Tibial nerve (tissue), 4 donors: ENCODE results near the gene COL27A1. TPM values are rescaled to one million over a fixed set of nuclear protein-coding genes. Genes with fewer than 3 reads are reported as not detected.

Experiments
- DNase-seq, 2 donors: peaks; one replicate each; pipeline ENCODE4 v3.0.0-alpha.2; 2019; ENCODE audit warnings: low spot score in 2 of 2
- H3K27ac ChIP-seq, 4 donors: fragments of 200-600 bp; sonication (generic) in 3 of 4; one replicate each; pipeline ENCODE4 v1.5.1; 2017 to 2019; ENCODE audit warnings: mild to moderate bottlenecking in 1 of 4
- H3K27me3 ChIP-seq, 2 donors: fragments of 200-600 bp; sonication (generic) in 1 of 2; one replicate each; pipeline versions ENCODE4 v1.5.1 to v1.6.0; 2017 to 2019
- H3K36me3 ChIP-seq, 3 donors: fragments of 200-600 bp; sonication (generic); one replicate each; pipeline ENCODE4 v1.5.1; 2018 to 2019
- H3K4me1 ChIP-seq, 4 donors: fragments of 200-600 bp; sonication (generic) in 3 of 4; one replicate each; pipeline ENCODE4 v1.5.1; 2017 to 2019
- H3K4me3 ChIP-seq, 4 donors: fragments of 200-600 bp; sonication (generic) in 3 of 4; one replicate each; pipeline ENCODE4 v1.5.1; 2017 to 2019; ENCODE audit warnings: mild to moderate bottlenecking in 1 of 4, moderate library complexity in 1 of 4
- H3K9me3 ChIP-seq, 4 donors: fragments of 200-600 bp; sonication (generic) in 3 of 4; one replicate each; pipeline ENCODE4 v1.5.1; 2017 to 2019
- EP300 ChIP-seq, 2 donors: sonication (generic); formaldehyde crosslinking; IDR thresholded peaks; one replicate each; pipeline ENCODE4 v1.6.1; 2017; ENCODE audit warnings: antibody characterized with exemption in 2 of 2, mild to moderate bottlenecking in 1 of 2
- POLR2A ChIP-seq, 2 donors: fragments of 450-650 bp; IDR thresholded peaks; one replicate each; pipeline ENCODE4 v1.6.1; 2017; ENCODE audit warnings: antibody characterized with exemption in 2 of 2, mild to moderate bottlenecking in 2 of 2, moderate library complexity in 2 of 2
- WGBS, 2 donors: methylation state at CpG; one replicate each; pipeline ENCODE4 v1.1.5; 2018; 5-methylcytosine and 5-hydroxymethylcytosine counted together
- total RNA-seq, 4 donors: library from RNA; depleted of rRNA; stranded (reverse); fragments of >200 nt; gene quantifications; one replicate each; pipeline ENCODE4 v1.1.0, GENCODE V29; 2016
- TF ChIP-seq, protein P1 (sequence below), 5 experiments: fragments of 200-600 bp in 3 of 5; fragments of 450-650 bp in 2 of 5; sonication (generic) in 3 of 5; IDR thresholded peaks; one replicate each; pipeline ENCODE4 v1.5.1; 2016 to 2019; ENCODE audit warnings: antibody characterized with exemption in 5 of 5, mild to moderate bottlenecking in 3 of 5, moderate library complexity in 2 of 5

COL27A1 gene
- total RNA-seq, 4 donors from 2014 or later = 14.9 to 55.8 (median 27.7) TPM

GRCh38 chr9:114309096-114309495 is 153.8 kb downstream of the COL27A1 start:
- Histone ChIP-seq H3K27ac (no peak overlapping the region), H3K36me3 (peaks cover 0 to 61% (median 0%) of the 10 kb centered on the region in 3 donors), H3K27me3 (no peaks in the 10 kb centered on the region), H3K4me3 (no peak overlapping the region), H3K9me3 (no peaks in the 10 kb centered on the region), H3K4me1 (peaks cover 0 to 7% (median 0%) of the 10 kb centered on the region in 4 donors)
- no peak for DNase-seq
- WGBS, 2 donors = 90 to 93% methylated on average over 13 of the region's 13 CpGs
- TF ChIP-seq, protein P1, sequence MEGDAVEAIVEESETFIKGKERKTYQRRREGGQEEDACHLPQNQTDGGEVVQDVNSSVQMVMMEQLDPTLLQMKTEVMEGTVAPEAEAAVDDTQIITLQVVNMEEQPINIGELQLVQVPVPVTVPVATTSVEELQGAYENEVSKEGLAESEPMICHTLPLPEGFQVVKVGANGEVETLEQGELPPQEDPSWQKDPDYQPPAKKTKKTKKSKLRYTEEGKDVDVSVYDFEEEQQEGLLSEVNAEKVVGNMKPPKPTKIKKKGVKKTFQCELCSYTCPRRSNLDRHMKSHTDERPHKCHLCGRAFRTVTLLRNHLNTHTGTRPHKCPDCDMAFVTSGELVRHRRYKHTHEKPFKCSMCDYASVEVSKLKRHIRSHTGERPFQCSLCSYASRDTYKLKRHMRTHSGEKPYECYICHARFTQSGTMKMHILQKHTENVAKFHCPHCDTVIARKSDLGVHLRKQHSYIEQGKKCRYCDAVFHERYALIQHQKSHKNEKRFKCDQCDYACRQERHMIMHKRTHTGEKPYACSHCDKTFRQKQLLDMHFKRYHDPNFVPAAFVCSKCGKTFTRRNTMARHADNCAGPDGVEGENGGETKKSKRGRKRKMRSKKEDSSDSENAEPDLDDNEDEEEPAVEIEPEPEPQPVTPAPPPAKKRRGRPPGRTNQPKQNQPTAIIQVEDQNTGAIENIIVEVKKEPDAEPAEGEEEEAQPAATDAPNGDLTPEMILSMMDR (IDR thresholded peaks at IDR 0.05) = no peak
- TF ChIP-seq EP300 (IDR thresholded peaks at IDR 0.05) (no peak), POLR2A (IDR thresholded peaks at IDR 0.05) (no peak)

GRCh38 chr9:114310471-114311450 is 155.4 kb downstream of the COL27A1 start:
- H3K27ac ChIP-seq = no peak overlapping the region
- H3K4me3 ChIP-seq = no peak overlapping the region
- no peak for DNase-seq
- peaks cover 0 to 61% (median 0%) of the 10 kb centered on the region in 3 donors for H3K36me3 ChIP-seq
- TF ChIP-seq POLR2A (IDR thresholded peaks at IDR 0.05) (no peak), EP300 (IDR thresholded peaks at IDR 0.05) (no peak)
- TF ChIP-seq, protein P1 (IDR thresholded peaks at IDR 0.05) = no peak
- no peaks in the 10 kb centered on the region for H3K9me3 ChIP-seq
- WGBS, 2 donors = 85 to 86% methylated on average over 22 of the region's 22 CpGs
- no peaks in the 10 kb centered on the region for H3K27me3 ChIP-seq
- H3K4me1 ChIP-seq = peaks cover 0 to under 1% (median 0%) of the 10 kb centered on the region in 4 donors

- H3K27me3 ChIP-seq = no peaks in the 10 kb centered on the region
- peaks cover 0 to 54% (median 0%) of the 10 kb centered on the region in 3 donors for H3K36me3 ChIP-seq
- DNase-seq = no peak
- TF ChIP-seq EP300 (IDR thresholded peaks at IDR 0.05) = no peak
- TF ChIP-seq, protein P1 (IDR thresholded peaks at IDR 0.05) = no peak
- TF ChIP-seq POLR2A (IDR thresholded peaks at IDR 0.05) = no peak
- no peaks in the 10 kb centered on the region for H3K4me1 ChIP-seq
- H3K9me3 ChIP-seq = no peaks in the 10 kb centered on the region
- WGBS, 2 donors = 89 to 90% methylated on average over 28 of the region's 28 CpGs
- no peak overlapping the region for H3K27ac ChIP-seq
- no peak overlapping the region for H3K4me3 ChIP-seq
Measured at GRCh38 chr9:114311571-114312512, 156.5 kb downstream of the COL27A1 start.

DNA sequence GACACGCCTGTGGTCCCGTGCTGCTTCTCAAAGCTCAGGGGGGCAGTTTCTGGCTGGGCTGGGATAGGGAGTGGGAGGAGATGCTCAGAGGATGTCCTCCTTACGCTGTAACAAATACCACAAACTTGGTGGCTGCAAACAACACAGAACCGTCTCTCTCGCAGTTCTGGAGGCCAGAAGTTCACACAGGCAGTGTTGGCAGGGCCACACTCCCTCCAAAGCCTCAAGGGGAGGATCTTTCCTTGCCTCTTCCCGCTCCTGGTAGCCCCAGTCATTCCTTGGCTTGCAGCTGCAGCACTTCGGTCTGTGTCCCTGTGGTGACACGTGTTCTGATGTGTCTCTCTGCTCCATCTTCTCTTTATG is 157.2 kb downstream of the COL27A1 start:
- DNase-seq = no peak
- no peaks in the 10 kb centered on the region for H3K9me3 ChIP-seq
- H3K4me3 ChIP-seq = no peak overlapping the region
- TF ChIP-seq, protein P1 (IDR thresholded peaks at IDR 0.05) = no peak
- TF ChIP-seq EP300 (IDR thresholded peaks at IDR 0.05) = no peak
- TF ChIP-seq POLR2A (IDR thresholded peaks at IDR 0.05) = no peak
- H3K36me3 ChIP-seq = peaks cover 0 to 48% (median 0%) of the 10 kb centered on the region in 3 donors
- no peak overlapping the region for H3K27ac ChIP-seq
- no peaks in the 10 kb centered on the region for H3K27me3 ChIP-seq
- WGBS, 2 donors = 59 to 66% methylated on average over 8 of the region's 8 CpGs
- H3K4me1 ChIP-seq = no peaks in the 10 kb centered on the region
